Activated CD4-positive, alpha-beta T cell treated with anti-CD3 and anti-CD28 coated beads for 4 hours (primary cell): ENCODE measurements around the gene SOS2.
A peak's percentile ranks its signal among the peaks of the same experiment; 100 is the strongest.

Experiments used
- DNase-seq, 2 donors: peaks; one replicate each; pipeline ENCODE4 v3.0.0-alpha.2; 2020

SOS2 gene

GRCh38 chr14:50231475-50232275 is at the start of gene SOS2:
TSS of gene SOS2 (minus strand) at chr14:50231578. CDS start at chr14:50231283, 295 bp downstream.
- DNase-seq: peak; percentile 74 to 75

GRCh38 chr14:50272498-50272897 is 41.1 kb upstream of the SOS2 start:
- no peak for DNase-seq

- no peak for DNase-seq
These were observed 39.6 kb upstream of the SOS2 start for GRCh38 chr14:50270932-50271331.

- DNase-seq: no peak
These were observed 33.7 kb upstream of the SOS2 start for GRCh38 chr14:50265029-50265428.

GRCh38 chr14:50263321-50263720 is 31.9 kb upstream of the SOS2 start:
- no peak for DNase-seq

- no peak for DNase-seq
These were observed 31.5 kb upstream of the SOS2 start for GRCh38 chr14:50262865-50263264.

- DNase-seq: peak in 1 of 2 donors; percentile 26
These were observed 29.1 kb upstream of the SOS2 start for GRCh38 chr14:50260511-50260910.

GRCh38 chr14:50260072-50260471 is 28.7 kb upstream of the SOS2 start:
- DNase-seq: no peak

- no peak for DNase-seq
These were observed 26.4 kb upstream of the SOS2 start for GRCh38 chr14:50257732-50258131.

- no peak for DNase-seq
These were observed 22.9 kb upstream of the SOS2 start for GRCh38 chr14:50254248-50254647.

GRCh38 chr14:50249136-50249775 is 17.9 kb upstream of the SOS2 start:
- DNase-seq: no peak

- no peak for DNase-seq
These were observed 15.9 kb upstream of the SOS2 start for GRCh38 chr14:50247245-50247644.

GRCh38 chr14:50242566-50243310 is 11.4 kb upstream of the SOS2 start:
- DNase-seq: no peak

- DNase-seq: no peak
These were observed 10.7 kb upstream of the SOS2 start for GRCh38 chr14:50242096-50242495.

GRCh38 chr14:50237427-50237826 is 6.0 kb upstream of the SOS2 start:
- DNase-seq: no peak

- DNase-seq: no peak
These were observed 2.5 kb upstream of the SOS2 start for GRCh38 chr14:50233951-50234250.

- no peak for DNase-seq
These were observed 2.0 kb upstream of the SOS2 start for GRCh38 chr14:50233166-50233950.

- DNase-seq: no peak
These were observed 881 bp upstream of the SOS2 start for GRCh38 chr14:50232276-50232642.

- peak; percentile 16 to 22 for DNase-seq
These were observed 490 bp downstream of the SOS2 start for GRCh38 chr14:50230701-50231474.

- DNase-seq: no peak
These were observed 1.0 kb downstream of the SOS2 start for GRCh38 chr14:50230401-50230700.

- DNase-seq: no peak
These were observed 1.7 kb downstream of the SOS2 start for GRCh38 chr14:50229681-50230080.

GRCh38 chr14:50228313-50228712 is 3.1 kb downstream of the SOS2 start:
- DNase-seq: no peak

GRCh38 chr14:50225974-50226297 is 5.4 kb downstream of the SOS2 start:
- no peak for DNase-seq
